ENCODE measurements around the gene DFFB.

The DFFB gene

GRCh38 chr1:3816331-3817137 is 40.7 kb upstream of the DFFB start:
- no peak overlapping the region for H3K4me3 ChIP-seq (ENCODE audit: insufficient read length, low read depth)
- H3K4me1 ChIP-seq (ENCODE audit: insufficient read depth, insufficient read length) = no peaks in the 10 kb centered on the region
- H3K9ac ChIP-seq (ENCODE audit: insufficient read length, low read depth) = no peak overlapping the region
- peaks cover 41% of the 10 kb centered on the region for H3K36me3 ChIP-seq (ENCODE audit: insufficient read depth, insufficient read length, low read length)
- no peaks in the 10 kb centered on the region for H3K9me3 ChIP-seq (ENCODE audit: insufficient read depth, low read length)
- DNase-seq (ENCODE audit: low read depth, low spot score) = no peak
- H3K27me3 ChIP-seq (ENCODE audit: insufficient read depth, insufficient read length) = no peaks in the 10 kb centered on the region
- TF ChIP-seq YY1 (IDR thresholded peaks at IDR 0.05; ENCODE audit: insufficient read depth, insufficient read length) (no peak), SUZ12 (IDR thresholded peaks at IDR 0.05; ENCODE audit: extremely low read depth, insufficient read depth, insufficient read length) (no peak), ZNF274 (IDR thresholded peaks at IDR 0.05; ENCODE audit: low read depth, low read length) (no peak)

GRCh38 chr1:3817138-3817740 is 40.0 kb upstream of the DFFB start:
- H3K27me3 ChIP-seq (ENCODE audit: insufficient read depth, insufficient read length) = no peaks in the 10 kb centered on the region
- peaks cover 47% of the 10 kb centered on the region for H3K36me3 ChIP-seq (ENCODE audit: insufficient read depth, insufficient read length, low read length)
- no peaks in the 10 kb centered on the region for H3K9me3 ChIP-seq (ENCODE audit: insufficient read depth, low read length)
- no peaks in the 10 kb centered on the region for H3K4me1 ChIP-seq (ENCODE audit: insufficient read depth, insufficient read length)
- no peak for DNase-seq (ENCODE audit: low read depth, low spot score)
- no peak overlapping the region for H3K9ac ChIP-seq (ENCODE audit: insufficient read length, low read depth)
- TF ChIP-seq YY1 (IDR thresholded peaks at IDR 0.05; ENCODE audit: insufficient read depth, insufficient read length) = no peak
- no peak for TF ChIP-seq SUZ12 (IDR thresholded peaks at IDR 0.05; ENCODE audit: extremely low read depth, insufficient read depth, insufficient read length)
- TF ChIP-seq ZNF274 (IDR thresholded peaks at IDR 0.05; ENCODE audit: low read depth, low read length) = no peak
- no peak overlapping the region for H3K4me3 ChIP-seq (ENCODE audit: insufficient read length, low read depth)

- Histone ChIP-seq H3K9me3 (ENCODE audit: insufficient read depth, low read length) (no peaks in the 10 kb centered on the region), H3K9ac (ENCODE audit: insufficient read length, low read depth) (no peak overlapping the region), H3K4me1 (ENCODE audit: insufficient read depth, insufficient read length) (no peaks in the 10 kb centered on the region), H3K4me3 (ENCODE audit: insufficient read length, low read depth) (no peak overlapping the region), H3K27me3 (ENCODE audit: insufficient read depth, insufficient read length) (no peaks in the 10 kb centered on the region), H3K36me3 (ENCODE audit: insufficient read depth, insufficient read length, low read length) (peaks cover 55% of the 10 kb centered on the region)
- TF ChIP-seq SUZ12 (IDR thresholded peaks at IDR 0.05; ENCODE audit: extremely low read depth, insufficient read depth, insufficient read length) (no peak), YY1 (IDR thresholded peaks at IDR 0.05; ENCODE audit: insufficient read depth, insufficient read length) (no peak), ZNF274 (IDR thresholded peaks at IDR 0.05; ENCODE audit: low read depth, low read length) (no peak)
- DNase-seq (ENCODE audit: low read depth, low spot score) = no peak
Measured at GRCh38 chr1:3817821-3818597, 39.3 kb upstream of the DFFB start.

- peaks cover 60% of the 10 kb centered on the region for H3K36me3 ChIP-seq (ENCODE audit: insufficient read depth, insufficient read length, low read length)
- H3K4me1 ChIP-seq (ENCODE audit: insufficient read depth, insufficient read length) = peaks cover 2% of the 10 kb centered on the region
- no peak overlapping the region for H3K9ac ChIP-seq (ENCODE audit: insufficient read length, low read depth)
- H3K4me3 ChIP-seq (ENCODE audit: insufficient read length, low read depth) = no peak overlapping the region
- DNase-seq (ENCODE audit: low read depth, low spot score) = no peak
- TF ChIP-seq ZNF274 (IDR thresholded peaks at IDR 0.05; ENCODE audit: low read depth, low read length) (no peak), YY1 (IDR thresholded peaks at IDR 0.05; ENCODE audit: insufficient read depth, insufficient read length) (no peak), SUZ12 (IDR thresholded peaks at IDR 0.05; ENCODE audit: extremely low read depth, insufficient read depth, insufficient read length) (no peak)
- H3K27me3 ChIP-seq (ENCODE audit: insufficient read depth, insufficient read length) = no peaks in the 10 kb centered on the region
- no peaks in the 10 kb centered on the region for H3K9me3 ChIP-seq (ENCODE audit: insufficient read depth, low read length)
Measured at GRCh38 chr1:3819771-3820200, 37.5 kb upstream of the DFFB start.

- no peak overlapping the region for H3K4me3 ChIP-seq (ENCODE audit: insufficient read length, low read depth)
- peaks cover 59% of the 10 kb centered on the region for H3K36me3 ChIP-seq (ENCODE audit: insufficient read depth, insufficient read length, low read length)
- H3K9ac ChIP-seq (ENCODE audit: insufficient read length, low read depth) = no peak overlapping the region
- no peaks in the 10 kb centered on the region for H3K27me3 ChIP-seq (ENCODE audit: insufficient read depth, insufficient read length)
- peaks cover 2% of the 10 kb centered on the region for H3K4me1 ChIP-seq (ENCODE audit: insufficient read depth, insufficient read length)
- TF ChIP-seq YY1 (IDR thresholded peaks at IDR 0.05; ENCODE audit: insufficient read depth, insufficient read length) (no peak), SUZ12 (IDR thresholded peaks at IDR 0.05; ENCODE audit: extremely low read depth, insufficient read depth, insufficient read length) (no peak), ZNF274 (IDR thresholded peaks at IDR 0.05; ENCODE audit: low read depth, low read length) (no peak)
- H3K9me3 ChIP-seq (ENCODE audit: insufficient read depth, low read length) = no peaks in the 10 kb centered on the region
- no peak for DNase-seq (ENCODE audit: low read depth, low spot score)
Measured at GRCh38 chr1:3820316-3820715, 37.0 kb upstream of the DFFB start.

GRCh38 chr1:3821004-3821403 is 36.3 kb upstream of the DFFB start:
- Histone ChIP-seq H3K27me3 (ENCODE audit: insufficient read depth, insufficient read length) (no peaks in the 10 kb centered on the region), H3K4me3 (ENCODE audit: insufficient read length, low read depth) (no peak overlapping the region), H3K9me3 (ENCODE audit: insufficient read depth, low read length) (no peaks in the 10 kb centered on the region), H3K9ac (ENCODE audit: insufficient read length, low read depth) (no peak overlapping the region), H3K36me3 (ENCODE audit: insufficient read depth, insufficient read length, low read length) (peaks cover 62% of the 10 kb centered on the region), H3K4me1 (ENCODE audit: insufficient read depth, insufficient read length) (peaks cover 2% of the 10 kb centered on the region)
- TF ChIP-seq YY1 (IDR thresholded peaks at IDR 0.05; ENCODE audit: insufficient read depth, insufficient read length) = no peak
- TF ChIP-seq SUZ12 (IDR thresholded peaks at IDR 0.05; ENCODE audit: extremely low read depth, insufficient read depth, insufficient read length) = no peak
- no peak for TF ChIP-seq ZNF274 (IDR thresholded peaks at IDR 0.05; ENCODE audit: low read depth, low read length)
- DNase-seq (ENCODE audit: low read depth, low spot score) = no peak

- TF ChIP-seq YY1 (IDR thresholded peaks at IDR 0.05; ENCODE audit: insufficient read depth, insufficient read length) (no peak), SUZ12 (IDR thresholded peaks at IDR 0.05; ENCODE audit: extremely low read depth, insufficient read depth, insufficient read length) (no peak), ZNF274 (IDR thresholded peaks at IDR 0.05; ENCODE audit: low read depth, low read length) (no peak)
- H3K9me3 ChIP-seq (ENCODE audit: insufficient read depth, low read length) = no peaks in the 10 kb centered on the region
- H3K4me1 ChIP-seq (ENCODE audit: insufficient read depth, insufficient read length) = peaks cover 2% of the 10 kb centered on the region
- H3K9ac ChIP-seq (ENCODE audit: insufficient read length, low read depth) = no peak overlapping the region
- no peak overlapping the region for H3K4me3 ChIP-seq (ENCODE audit: insufficient read length, low read depth)
- no peak for DNase-seq (ENCODE audit: low read depth, low spot score)
- peaks cover 61% of the 10 kb centered on the region for H3K36me3 ChIP-seq (ENCODE audit: insufficient read depth, insufficient read length, low read length)
- no peaks in the 10 kb centered on the region for H3K27me3 ChIP-seq (ENCODE audit: insufficient read depth, insufficient read length)
Measured at GRCh38 chr1:3821447-3821846, 35.8 kb upstream of the DFFB start.

Measured in NT2/D1 (cell line).